HG03469 (cell line): ENCODE data around the gene LGR4.
A peak's percentile ranks its signal among the peaks of the same experiment; 100 is the strongest.

Experiments
- ATAC-seq: cut with Tn5 transposase; IDR thresholded peaks from one replicate; pipeline ENCODE4 v1.9.1; 2021; ENCODE audit warnings: mild to moderate bottlenecking, moderate library complexity, moderate number of reproducible peaks; ENCODE audit not compliant: unreplicated experiment

Gene LGR4

GRCh38 chr11:27485930-27486773 lies 13.6 kb upstream of the LGR4 start:
- ATAC-seq, result no peak

GRCh38 chr11:27482793-27483192 lies 10.2 kb upstream of the LGR4 start:
- no peak for ATAC-seq

- ATAC-seq, result no peak
These were observed 9.4 kb upstream of the LGR4 start for GRCh38 chr11:27481992-27482391.

GRCh38 chr11:27477831-27478230 lies 5.2 kb upstream of the LGR4 start:
- ATAC-seq, result no peak

- no peak for ATAC-seq
These were observed 4.7 kb upstream of the LGR4 start for GRCh38 chr11:27477243-27477642.

GRCh38 chr11:27475622-27476021 lies 3.0 kb upstream of the LGR4 start:
- ATAC-seq, result no peak

- ATAC-seq, result no peak
These were observed 422 bp upstream of the LGR4 start for GRCh38 chr11:27473017-27473406.

- peak; percentile 18 for ATAC-seq
These were observed 797 bp downstream of the LGR4 start for GRCh38 chr11:27471589-27472397.

- no peak for ATAC-seq
These were observed 1.6 kb downstream of the LGR4 start for GRCh38 chr11:27470826-27471588.

GRCh38 chr11:27470166-27470565 lies 2.4 kb downstream of the LGR4 start:
- ATAC-seq, result no peak

GRCh38 chr11:27468995-27469695 lies 3.4 kb downstream of the LGR4 start:
- no peak for ATAC-seq

GRCh38 chr11:27468209-27468994 lies 4.2 kb downstream of the LGR4 start:
- ATAC-seq, result no peak

GRCh38 chr11:27467181-27467913 lies 5.2 kb downstream of the LGR4 start:
- no peak for ATAC-seq

GRCh38 chr11:27466363-27466762 lies 6.2 kb downstream of the LGR4 start:
- no peak for ATAC-seq

GRCh38 chr11:27465629-27466028 lies 7.0 kb downstream of the LGR4 start:
- ATAC-seq, result no peak

GRCh38 chr11:27464909-27465308 lies 7.7 kb downstream of the LGR4 start:
- no peak for ATAC-seq

GRCh38 chr11:27464289-27464696 lies 8.3 kb downstream of the LGR4 start:
- ATAC-seq, result no peak

GRCh38 chr11:27462543-27462942 lies 10.0 kb downstream of the LGR4 start:
- ATAC-seq, result no peak
